KMS-11 (cell line): ENCODE measurements around the gene CLDN20.

Experiments used
- H2AFZ ChIP-seq: fragments of 200-600 bp; sonication (generic); 2 replicates; pipeline ENCODE4 v1.6.1; 2016; ENCODE audit warnings: antibody characterized with exemption, mixed run types, low read depth
- H3K27ac ChIP-seq: fragments of 200-600 bp; sonication (generic); 2 replicates; pipeline ENCODE4 v1.6.1; 2016; ENCODE audit warnings: mild to moderate bottlenecking, mixed run types
- H3K27me3 ChIP-seq: fragments of 200-600 bp; sonication (generic); 2 replicates; pipeline ENCODE4 v1.6.1; 2017; ENCODE audit warnings: mild to moderate bottlenecking, low read depth, mixed run types, moderate library complexity; ENCODE audit not compliant: insufficient read depth
- H3K36me3 ChIP-seq: fragments of 200-600 bp; sonication (generic); 2 replicates; pipeline ENCODE4 v1.6.1; 2017; ENCODE audit warnings: mild to moderate bottlenecking, mixed run types; ENCODE audit not compliant: insufficient read depth
- H3K4me1 ChIP-seq: fragments of 200-600 bp; sonication (generic); 2 replicates; pipeline ENCODE4 v1.6.1; 2016; ENCODE audit warnings: mild to moderate bottlenecking, low read depth, mixed run types; ENCODE audit not compliant: poor library complexity, severe bottlenecking
- H3K4me2 ChIP-seq: fragments of 200-600 bp; sonication (generic); 2 replicates; pipeline ENCODE4 v1.7.0; 2016; ENCODE audit warnings: mild to moderate bottlenecking, mixed run types
- H3K4me3 ChIP-seq: fragments of 200-600 bp; sonication (generic); IDR thresholded peaks from 2 replicates; pipeline ENCODE4 v1.6.1; 2017; ENCODE audit warnings: low read depth, low read length, mixed read lengths; ENCODE audit not compliant: insufficient read depth
- H3K79me2 ChIP-seq: fragments of 200-600 bp; sonication (generic); 2 replicates; pipeline ENCODE4 v1.6.1; 2016; ENCODE audit warnings: low read depth, mixed run types; ENCODE audit not compliant: insufficient read depth
- H3K9ac ChIP-seq: fragments of 200-600 bp; sonication (generic); 2 replicates; pipeline ENCODE4 v1.6.1; 2016; ENCODE audit warnings: mild to moderate bottlenecking, mixed run types
- H4K20me1 ChIP-seq: fragments of 200-600 bp; sonication (generic); 2 replicates; pipeline ENCODE4 v1.6.1; 2016; ENCODE audit warnings: mild to moderate bottlenecking, mixed run types; ENCODE audit not compliant: insufficient read depth
- TF ChIP-seq, protein P1 (sequence below): fragments of 200-600 bp; sonication (generic); conservative IDR thresholded peaks from 2 replicates; pipeline ENCODE4 v1.6.1; 2017; ENCODE audit warnings: low read depth, mild to moderate bottlenecking, antibody characterized with exemption, low read length, moderate library complexity, mixed read lengths

Gene CLDN20

GRCh38 chr6:155314773-155315515, 51.1 kb downstream of the CLDN20 start:
- Histone ChIP-seq H2AFZ (peak overlapping the region; percentile 75), H3K4me3 (no peak overlapping the region), H3K27ac (peak overlapping the region; percentile 79), H3K79me2 (no peaks in the 10 kb centered on the region; the same call in 1 of the 2 replicates), H3K4me1 (peaks cover 20% of the 10 kb centered on the region), H4K20me1 (no peaks in the 10 kb centered on the region), H3K9ac (peak overlapping the region; percentile 50; the same call in 1 of the 2 replicates), H3K27me3 (no peaks in the 10 kb centered on the region), H3K36me3 (no peaks in the 10 kb centered on the region), H3K4me2 (peak overlapping the region; percentile 71)
- TF ChIP-seq, protein P1, sequence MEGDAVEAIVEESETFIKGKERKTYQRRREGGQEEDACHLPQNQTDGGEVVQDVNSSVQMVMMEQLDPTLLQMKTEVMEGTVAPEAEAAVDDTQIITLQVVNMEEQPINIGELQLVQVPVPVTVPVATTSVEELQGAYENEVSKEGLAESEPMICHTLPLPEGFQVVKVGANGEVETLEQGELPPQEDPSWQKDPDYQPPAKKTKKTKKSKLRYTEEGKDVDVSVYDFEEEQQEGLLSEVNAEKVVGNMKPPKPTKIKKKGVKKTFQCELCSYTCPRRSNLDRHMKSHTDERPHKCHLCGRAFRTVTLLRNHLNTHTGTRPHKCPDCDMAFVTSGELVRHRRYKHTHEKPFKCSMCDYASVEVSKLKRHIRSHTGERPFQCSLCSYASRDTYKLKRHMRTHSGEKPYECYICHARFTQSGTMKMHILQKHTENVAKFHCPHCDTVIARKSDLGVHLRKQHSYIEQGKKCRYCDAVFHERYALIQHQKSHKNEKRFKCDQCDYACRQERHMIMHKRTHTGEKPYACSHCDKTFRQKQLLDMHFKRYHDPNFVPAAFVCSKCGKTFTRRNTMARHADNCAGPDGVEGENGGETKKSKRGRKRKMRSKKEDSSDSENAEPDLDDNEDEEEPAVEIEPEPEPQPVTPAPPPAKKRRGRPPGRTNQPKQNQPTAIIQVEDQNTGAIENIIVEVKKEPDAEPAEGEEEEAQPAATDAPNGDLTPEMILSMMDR, result no peak

- H3K27ac ChIP-seq, result peak overlapping the region; percentile 79
Observed at GRCh38 chr6:155315516-155315871, 51.7 kb downstream of the CLDN20 start.

GRCh38 chr6:155316419-155316818, 52.6 kb downstream of the CLDN20 start:
- no peaks in the 10 kb centered on the region; the same call in 1 of the 2 replicates for H3K79me2 ChIP-seq
- H4K20me1 ChIP-seq, result no peaks in the 10 kb centered on the region
- H3K9ac ChIP-seq, result no peak overlapping the region
- no peaks in the 10 kb centered on the region for H3K36me3 ChIP-seq
- no peaks in the 10 kb centered on the region for H3K27me3 ChIP-seq
- H3K4me2 ChIP-seq, result no peak overlapping the region
- H3K4me3 ChIP-seq, result no peak overlapping the region
- H2AFZ ChIP-seq, result peak overlapping the region; percentile 11; the same call in 1 of the 2 replicates
- H3K4me1 ChIP-seq, result peaks cover 20% of the 10 kb centered on the region
- TF ChIP-seq, protein P1, result no peak
- no peak overlapping the region for H3K27ac ChIP-seq

More at GRCh38 chr6:155315516-155315871, 51.7 kb downstream of the CLDN20 start:
- Histone ChIP-seq H4K20me1 (no peaks in the 10 kb centered on the region), H2AFZ (peak overlapping the region; percentile 75), H3K79me2 (no peaks in the 10 kb centered on the region; the same call in 1 of the 2 replicates), H3K9ac (peak overlapping the region; percentile 50; the same call in 1 of the 2 replicates), H3K4me1 (peaks cover 20% of the 10 kb centered on the region), H3K27me3 (no peaks in the 10 kb centered on the region), H3K4me2 (peak overlapping the region; percentile 71), H3K36me3 (no peaks in the 10 kb centered on the region), H3K4me3 (no peak overlapping the region)
- TF ChIP-seq, protein P1, result no peak

DNA sequence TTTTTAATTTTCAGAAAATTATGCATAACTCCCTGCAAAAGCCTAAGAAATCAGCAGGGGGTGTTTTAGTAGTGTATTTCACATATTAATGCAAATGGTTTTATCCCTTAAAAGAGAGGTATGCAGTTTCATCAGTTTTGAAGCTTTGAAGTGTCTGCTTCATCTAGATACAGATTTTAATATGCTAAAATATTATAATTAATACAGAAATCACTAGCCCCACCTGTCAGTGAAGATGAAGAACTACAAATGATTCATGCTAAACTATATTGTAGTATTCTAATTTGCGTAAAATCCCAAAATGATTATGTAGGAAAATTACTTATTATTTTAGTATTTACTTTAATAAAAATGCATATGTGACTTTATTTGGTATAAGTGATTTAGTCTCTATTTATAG, 53.4 kb downstream of the CLDN20 start:
- Histone ChIP-seq H3K36me3 (no peaks in the 10 kb centered on the region), H3K4me3 (no peak overlapping the region), H3K27ac (no peak overlapping the region), H3K4me1 (peaks cover 20% of the 10 kb centered on the region), H3K9ac (no peak overlapping the region), H4K20me1 (no peaks in the 10 kb centered on the region), H2AFZ (no peak overlapping the region), H3K79me2 (no peaks in the 10 kb centered on the region; the same call in 1 of the 2 replicates), H3K27me3 (no peaks in the 10 kb centered on the region), H3K4me2 (no peak overlapping the region)
- TF ChIP-seq, protein P1, result no peak; the same call in 1 of the 2 replicates
